Measurements from ENCODE around the gene GTF2F2.
"Not testable (repeated sequence)": the region's sequence is repeated elsewhere in the genome, so short reads cannot be mapped to it uniquely, and the experiment has no call there.

Gene GTF2F2

GRCh38 chr13:45184693-45185092 lies 64.4 kb downstream of the GTF2F2 start:
- Histone ChIP-seq H3K27ac (replicated peaks) (no peak overlapping the region), H3K27me3 (ENCODE audit: insufficient read depth, poor library complexity, severe bottlenecking) (no peaks in the 10 kb centered on the region), H3K4me3 (replicated peaks; ENCODE audit: insufficient read depth, low read length) (no peak overlapping the region)
- DNase-seq (ENCODE audit: low read depth in 1 of 2, low spot score in 1 of 2): no peak
- no peak for TF ChIP-seq POLR2AphosphoS5 (IDR thresholded peaks at IDR 0.05; ENCODE audit: low read depth)
- no peak for TF ChIP-seq GABPA (IDR thresholded peaks at IDR 0.05; ENCODE audit: low read depth)
- TF ChIP-seq CTCF (IDR thresholded peaks at IDR 0.05; ENCODE audit: insufficient read depth, low read length): no peak
- TF ChIP-seq SPI1 (IDR thresholded peaks at IDR 0.05; ENCODE audit: borderline replicate concordance, low read depth): no peak
- TF ChIP-seq REST (IDR thresholded peaks at IDR 0.05; ENCODE audit: insufficient replicate concordance, low read depth): no peak

- no peak overlapping the region for H3K27ac ChIP-seq (replicated peaks)
- DNase-seq (ENCODE audit: low read depth in 1 of 2, low spot score in 1 of 2): no peak
- no peak for TF ChIP-seq SPI1 (IDR thresholded peaks at IDR 0.05; ENCODE audit: borderline replicate concordance, low read depth)
- TF ChIP-seq GABPA (IDR thresholded peaks at IDR 0.05; ENCODE audit: low read depth): no peak
- no peak for TF ChIP-seq REST (IDR thresholded peaks at IDR 0.05; ENCODE audit: insufficient replicate concordance, low read depth)
- TF ChIP-seq CTCF (IDR thresholded peaks at IDR 0.05; ENCODE audit: insufficient read depth, low read length): no peak
- no peak for TF ChIP-seq POLR2AphosphoS5 (IDR thresholded peaks at IDR 0.05; ENCODE audit: low read depth)
- no peaks in the 10 kb centered on the region for H3K27me3 ChIP-seq (ENCODE audit: insufficient read depth, poor library complexity, severe bottlenecking)
- no peak overlapping the region for H3K4me3 ChIP-seq (replicated peaks; ENCODE audit: insufficient read depth, low read length)
These were observed 65.0 kb downstream of the GTF2F2 start for GRCh38 chr13:45185286-45185685.

GRCh38 chr13:45189077-45189476 lies 68.8 kb downstream of the GTF2F2 start:
- not testable (repeated sequence) for H3K27ac ChIP-seq (replicated peaks); DNase-seq (ENCODE audit: low read depth in 1 of 2, low spot score in 1 of 2); H3K27me3 ChIP-seq (ENCODE audit: insufficient read depth, poor library complexity, severe bottlenecking); H3K4me3 ChIP-seq (replicated peaks; ENCODE audit: insufficient read depth, low read length)

GRCh38 chr13:45189511-45189910 lies 69.2 kb downstream of the GTF2F2 start:
- not testable (repeated sequence) for H3K4me3 ChIP-seq (replicated peaks; ENCODE audit: insufficient read depth, low read length); H3K27me3 ChIP-seq (ENCODE audit: insufficient read depth, poor library complexity, severe bottlenecking); DNase-seq (ENCODE audit: low read depth in 1 of 2, low spot score in 1 of 2); H3K27ac ChIP-seq (replicated peaks)

- no peak for DNase-seq (ENCODE audit: low read depth in 1 of 2, low spot score in 1 of 2)
- Histone ChIP-seq H3K27me3 (ENCODE audit: insufficient read depth, poor library complexity, severe bottlenecking) (no peaks in the 10 kb centered on the region), H3K4me3 (replicated peaks; ENCODE audit: insufficient read depth, low read length) (no peak overlapping the region), H3K27ac (replicated peaks) (no peak overlapping the region)
- no peak for TF ChIP-seq SPI1 (IDR thresholded peaks at IDR 0.05; ENCODE audit: borderline replicate concordance, low read depth)
- TF ChIP-seq CTCF (IDR thresholded peaks at IDR 0.05; ENCODE audit: insufficient read depth, low read length): no peak
- no peak for TF ChIP-seq POLR2AphosphoS5 (IDR thresholded peaks at IDR 0.05; ENCODE audit: low read depth)
- TF ChIP-seq GABPA (IDR thresholded peaks at IDR 0.05; ENCODE audit: low read depth): no peak
- no peak for TF ChIP-seq REST (IDR thresholded peaks at IDR 0.05; ENCODE audit: insufficient replicate concordance, low read depth)
These were observed 71.6 kb downstream of the GTF2F2 start for GRCh38 chr13:45191874-45192273.
